IMR-90 (cell line): ENCODE data around the gene TTLL9. TPM values are rescaled to one million over a fixed set of nuclear protein-coding genes. Genes with fewer than 3 reads are reported as not detected.

Source experiments
- ATAC-seq: fragments of 200-7000 bp; cut with Tn5 transposase; 2 replicates; pipeline ENCODE4 v1.9.1; 2020; ENCODE audit warnings: low read depth, mild to moderate bottlenecking, moderate library complexity
- BruUV-seq: library from RNA; stranded (reverse); fragments of 400-500 nt; replicated peaks from 2 replicates; lab custom pipeline; 2021; lab: Mats Ljungman, UMichigan
- CTCF ChIA-PET: fragments of 300-600 bp; formaldehyde crosslinking; extraction: SDS; loops from one replicate; lab custom pipeline; 2021; ENCODE audit warnings: antibody characterized with exemption; lab: Yijun Ruan, JAX
- POLR2A ChIA-PET: fragments of 300-600 bp; sonication (Branson Sonifier 250); formaldehyde crosslinking; loops from one replicate; lab custom pipeline; 2022; ENCODE audit warnings: antibody characterized with exemption; ENCODE audit not compliant: unreplicated experiment; lab: Charles Lee
- DNase-seq: peaks from one replicate; pipeline ENCODE4 v3.0.0; 2013
- H2AFZ ChIP-seq: replicated peaks from 2 replicates; pipeline ENCODE3; 2013; ENCODE audit warnings: low read length, mild to moderate bottlenecking; ENCODE audit not compliant: poor library complexity
- H2AK5ac ChIP-seq: 2 replicates; pipeline ENCODE4 v1.6.1; 2013; ENCODE audit warnings: low read depth, low read length, inconsistent platforms
- H2AK9ac ChIP-seq: replicated peaks from 2 replicates; pipeline ENCODE3; 2013; ENCODE audit warnings: mild to moderate bottlenecking, low read depth, low read length, moderate library complexity; ENCODE audit not compliant: poor library complexity
- H2BK120ac ChIP-seq: 2 replicates; pipeline ENCODE4 v1.6.1; 2013; ENCODE audit warnings: low read depth, low read length, inconsistent platforms
- H2BK15ac ChIP-seq: 3 replicates; pipeline ENCODE4 v1.6.1; 2013; ENCODE audit warnings: low read depth, low read length, inconsistent platforms
- H2BK20ac ChIP-seq: 2 replicates; pipeline ENCODE4 v1.6.1; 2013; ENCODE audit warnings: low read depth, mild to moderate bottlenecking, inconsistent platforms, low read length, moderate library complexity
- H2BK5ac ChIP-seq: 2 replicates; pipeline ENCODE4 v1.6.1; 2013; ENCODE audit warnings: mild to moderate bottlenecking, low read depth, low read length, inconsistent platforms; ENCODE audit not compliant: poor library complexity, severe bottlenecking
- H3K14ac ChIP-seq: replicated peaks from 2 replicates; pipeline ENCODE4 v1.6.1; 2013; ENCODE audit warnings: low read depth, low read length, inconsistent platforms
- H3K18ac ChIP-seq: 2 replicates; pipeline ENCODE4 v1.6.1; 2013; ENCODE audit warnings: low read depth, low read length, control low read depth
- H3K23ac ChIP-seq: 2 replicates; pipeline ENCODE4 v1.6.1; 2013; ENCODE audit warnings: low read depth, low read length, inconsistent platforms
- H3K27ac ChIP-seq: 2 replicates; pipeline ENCODE4 v1.5.1; 2013; ENCODE audit warnings: mild to moderate bottlenecking, control low read depth, low read length; ENCODE audit not compliant: insufficient read depth
- H3K27me3 ChIP-seq: 2 replicates; pipeline ENCODE4 v1.6.1; 2013; ENCODE audit warnings: low read length; ENCODE audit not compliant: control insufficient read depth, insufficient read depth
- H3K36me3 ChIP-seq: 2 replicates; pipeline ENCODE4 v1.6.1; 2013; ENCODE audit warnings: low read length, mixed read lengths; ENCODE audit not compliant: control insufficient read depth, insufficient read depth
- H3K4ac ChIP-seq: 2 replicates; pipeline ENCODE4 v1.6.1; 2013; ENCODE audit warnings: low read depth, low read length, inconsistent platforms
- H3K4me1 ChIP-seq: 2 replicates; pipeline ENCODE4 v1.6.1; 2013; ENCODE audit warnings: low read length, mixed read lengths; ENCODE audit not compliant: control insufficient read depth, insufficient read depth
- H3K4me2 ChIP-seq: 2 replicates; pipeline ENCODE4 v1.6.1; 2013; ENCODE audit warnings: low read depth, mild to moderate bottlenecking, control low read depth, low read length, moderate library complexity
- H3K4me3 ChIP-seq: 2 replicates; pipeline ENCODE4 v1.5.1; 2013; ENCODE audit warnings: low read depth, mild to moderate bottlenecking, control low read depth, low read length, moderate library complexity; ENCODE audit not compliant: insufficient read depth
- H3K56ac ChIP-seq: 2 replicates; pipeline ENCODE4 v1.6.1; 2013; ENCODE audit warnings: low read length, inconsistent platforms; ENCODE audit not compliant: insufficient read depth; ENCODE audit errors: extremely low read depth
- H3K79me1 ChIP-seq, 2 experiments: 2 replicates each; pipeline ENCODE4 v1.6.1; 2013; ENCODE audit warnings: low read length in 2 of 2, inconsistent platforms in 1 of 2, low read depth in 1 of 2
- H3K9ac ChIP-seq: 2 replicates; pipeline ENCODE4 v1.6.1; 2013; ENCODE audit warnings: low read depth, low read length, control low read depth
- H3K9me1 ChIP-seq: 2 replicates; pipeline ENCODE4 v1.6.1; 2013; ENCODE audit warnings: low read length, inconsistent platforms; ENCODE audit not compliant: insufficient read depth
- H3K9me3 ChIP-seq: 2 replicates; pipeline ENCODE4 v1.6.1; 2013; ENCODE audit warnings: low read length; ENCODE audit not compliant: control insufficient read depth, insufficient read depth
- H4K20me1 ChIP-seq: 2 replicates; pipeline ENCODE4 v1.6.1; 2013; ENCODE audit warnings: low read length, inconsistent platforms; ENCODE audit not compliant: insufficient read depth
- H4K5ac ChIP-seq: 2 replicates; pipeline ENCODE4 v1.6.1; 2013; ENCODE audit warnings: mild to moderate bottlenecking, low read depth, low read length, control low read depth
- H4K8ac ChIP-seq, 2 experiments: 2 replicates each; pipeline ENCODE4 v1.6.1; 2013; ENCODE audit warnings: low read depth in 2 of 2, low read length in 2 of 2, control low read depth in 1 of 2, inconsistent platforms in 1 of 2
- H4K91ac ChIP-seq: 2 replicates; pipeline ENCODE4 v1.6.1; 2013; ENCODE audit warnings: low read depth, low read length, inconsistent platforms; ENCODE audit not compliant: insufficient read depth
- ELK1 ChIP-seq: fragments of 150-350 bp; IDR thresholded peaks from 2 replicates; pipeline ENCODE4 v1.6.1; 2016; ENCODE audit warnings: low read depth, mild to moderate bottlenecking, low read length, moderate library complexity, borderline replicate concordance
- MAZ ChIP-seq: IDR thresholded peaks from 2 replicates; pipeline ENCODE4 v1.6.1; 2012; ENCODE audit warnings: low read depth, mild to moderate bottlenecking, low read length, improper control_type of control experiment, moderate library complexity, borderline replicate concordance
- MXI1 ChIP-seq: IDR thresholded peaks from 2 replicates; pipeline ENCODE4 v1.6.1; 2012; ENCODE audit warnings: low read depth, mild to moderate bottlenecking, low read length, moderate library complexity, borderline replicate concordance
- NFE2L2 ChIP-seq: fragments of 150-350 bp; IDR thresholded peaks from 2 replicates; pipeline ENCODE4 v1.6.1; 2016; ENCODE audit warnings: low read depth, mild to moderate bottlenecking, low read length
- RAD21 ChIP-seq: IDR thresholded peaks from 2 replicates; pipeline ENCODE4 v1.6.1; 2012; ENCODE audit warnings: low read length, improper control_type of control experiment
- RCOR1 ChIP-seq: IDR thresholded peaks from 2 replicates; pipeline ENCODE4 v1.6.1; 2012; ENCODE audit warnings: mild to moderate bottlenecking, low read length, improper control_type of control experiment; ENCODE audit not compliant: insufficient replicate concordance
- RFX5 ChIP-seq: IDR thresholded peaks from 2 replicates; pipeline ENCODE4 v1.8.0; 2012; ENCODE audit warnings: low read depth, mild to moderate bottlenecking, low read length, moderate library complexity
- SMC3 ChIP-seq: fragments of 150-350 bp; IDR thresholded peaks from 2 replicates; pipeline ENCODE4 v1.6.1; 2016; ENCODE audit warnings: low read depth, mild to moderate bottlenecking, antibody characterized with exemption, low read length, moderate library complexity
- USF2 ChIP-seq: fragments of 150-350 bp; IDR thresholded peaks from 2 replicates; pipeline ENCODE4 v1.6.1; 2017; ENCODE audit warnings: mild to moderate bottlenecking, antibody characterized with exemption, low read length, low read depth
- WGBS, 2 experiments: methylation state at CpG; one replicate each; pipeline versions ENCODE4 v1.1.5 to v1.1.7; 2013; ENCODE audit warnings: missing lambda C conversion rate in 2 of 2; ENCODE audit not compliant: insufficient read length in 1 of 2; ENCODE audit errors: extremely low coverage in 2 of 2; 5-methylcytosine and 5-hydroxymethylcytosine counted together
- dilution Hi-C: fragments of 300-500 bp; cut with HindIII; formaldehyde crosslinking; loops from one replicate; pipeline ENCODE4 v1.14.3; 2018; ENCODE audit warnings: low sequenced_read_pairs; ENCODE audit not compliant: unreplicated experiment
- in situ Hi-C: fragments of 300-500 bp; cut with MboI; formaldehyde crosslinking; loops from 3 replicates; pipeline ENCODE4 v1.14.3; 2019; ENCODE audit warnings: low sequenced_read_pairs, inconsistent platforms, mixed read lengths
- intact Hi-C: fragments of 100-400 bp; cut with micrococcal nuclease; formaldehyde crosslinking; loops from 2 replicates; pipeline ENCODE4 v1.10.0; 2022
- polyA plus RNA-seq, 3 experiments: library from polyadenylated mRNA; depleted of rRNA; stranded (reverse); fragments of >200 nt; gene quantifications; 2 replicates each; pipeline ENCODE4 v1.2.3, GENCODE V29; 2012; ENCODE audit warnings: low replicate concordance in 1 of 3
- total RNA-seq: library from RNA; depleted of rRNA; stranded (reverse); fragments of >200 nt; gene quantifications from 2 replicates; pipeline ENCODE4 v1.2.3, GENCODE V29; 2012
- TF ChIP-seq, protein P1 (sequence below): conservative IDR thresholded peaks from 2 replicates; pipeline ENCODE4 v1.5.1; 2012; ENCODE audit warnings: mild to moderate bottlenecking, low read depth, low read length, improper control_type of control experiment

The TTLL9 gene
- total and polyA plus RNA-seq, 2 of the 4 experiments (the other 2 are of a cell fraction), result not detected

- Histone ChIP-seq H2BK120ac (no peak overlapping the region), H2BK15ac (no peak overlapping the region), H2AFZ (no peak overlapping the region), H2BK20ac (no peak overlapping the region), H3K27ac (no peak overlapping the region), H3K56ac (no peak overlapping the region), H3K18ac (no peak overlapping the region), H3K4me3 (no peak overlapping the region), H3K4me1 (no peaks in the 10 kb centered on the region), H3K79me1 (no peaks in the 10 kb centered on the region), H3K4me2 (no peak overlapping the region), H3K36me3 (no peaks in the 10 kb centered on the region), H3K23ac (no peak overlapping the region), H3K9me1 (no peaks in the 10 kb centered on the region), H2BK5ac (no peak overlapping the region), H3K27me3 (peaks cover 18% of the 10 kb centered on the region; the same call in 1 of the 2 replicates), H3K14ac (no peak overlapping the region), H4K5ac (no peak overlapping the region), H3K4ac (no peak overlapping the region), H4K8ac (no peak overlapping the region), H4K20me1 (no peaks in the 10 kb centered on the region), H4K91ac (no peak overlapping the region), H3K9me3 (no peaks in the 10 kb centered on the region), H2AK9ac (no peak overlapping the region), H3K9ac (no peak overlapping the region), H2AK5ac (no peak overlapping the region)
- BruUV-seq, result no TSS peak
- ATAC-seq (no peak), DNase-seq (no peak)
- dilution Hi-C loops, result no loop called here
- no CpG with 5 or more reads among the region's 4 CpGs for WGBS, 2 experiments
- CTCF ChIA-PET, result interaction anchor here (1.0 kb wide), 1 partner anchor 12 kb away, joined by 3 read pairs; no protein-coding TSS in a partner anchor
- TF ChIP-seq USF2 (no peak), ELK1 (no peak), MXI1 (no peak), RCOR1 (no peak), RFX5 (no peak), MAZ (no peak), NFE2L2 (no peak), RAD21 (no peak), SMC3 (no peak)
- TF ChIP-seq, protein P1, sequence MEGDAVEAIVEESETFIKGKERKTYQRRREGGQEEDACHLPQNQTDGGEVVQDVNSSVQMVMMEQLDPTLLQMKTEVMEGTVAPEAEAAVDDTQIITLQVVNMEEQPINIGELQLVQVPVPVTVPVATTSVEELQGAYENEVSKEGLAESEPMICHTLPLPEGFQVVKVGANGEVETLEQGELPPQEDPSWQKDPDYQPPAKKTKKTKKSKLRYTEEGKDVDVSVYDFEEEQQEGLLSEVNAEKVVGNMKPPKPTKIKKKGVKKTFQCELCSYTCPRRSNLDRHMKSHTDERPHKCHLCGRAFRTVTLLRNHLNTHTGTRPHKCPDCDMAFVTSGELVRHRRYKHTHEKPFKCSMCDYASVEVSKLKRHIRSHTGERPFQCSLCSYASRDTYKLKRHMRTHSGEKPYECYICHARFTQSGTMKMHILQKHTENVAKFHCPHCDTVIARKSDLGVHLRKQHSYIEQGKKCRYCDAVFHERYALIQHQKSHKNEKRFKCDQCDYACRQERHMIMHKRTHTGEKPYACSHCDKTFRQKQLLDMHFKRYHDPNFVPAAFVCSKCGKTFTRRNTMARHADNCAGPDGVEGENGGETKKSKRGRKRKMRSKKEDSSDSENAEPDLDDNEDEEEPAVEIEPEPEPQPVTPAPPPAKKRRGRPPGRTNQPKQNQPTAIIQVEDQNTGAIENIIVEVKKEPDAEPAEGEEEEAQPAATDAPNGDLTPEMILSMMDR, result no peak
- intact Hi-C loops, result no loop called here
- POLR2A ChIA-PET, result no interaction called here
- in situ Hi-C loops, result no loop called here
Measured at GRCh38 chr20:31936420-31936819, 66.0 kb downstream of the TTLL9 start.
